Ureter (tissue), 1 donor: ENCODE results near the gene AGBL5. TPM values are rescaled to one million over a fixed set of nuclear protein-coding genes. Genes with fewer than 3 reads are reported as not detected.
"Not testable (repeated sequence)": the region's sequence is repeated elsewhere in the genome, so short reads cannot be mapped to it uniquely, and the experiment has no call there.

Experiments
- DNase-seq: peaks from one replicate; pipeline ENCODE4 v3.0.0-alpha.2; 2020; ENCODE audit warnings: low spot score
- total RNA-seq: library from RNA; stranded (reverse); gene quantifications from one replicate; pipeline ENCODE4 v1.2.4, GENCODE V29; 2023
- donor health status: DM: yes; HTN: yes; CAD: no.

Gene AGBL5
- total RNA-seq, 1 donor from 2014 or later: 22.0 TPM

- no peak for DNase-seq
Observed at GRCh38 chr2:27091746-27092695, 40.6 kb downstream of the AGBL5 start.

GRCh38 chr2:27092696-27093429 is 41.4 kb downstream of the AGBL5 start:
- DNase-seq: no peak

DNA sequence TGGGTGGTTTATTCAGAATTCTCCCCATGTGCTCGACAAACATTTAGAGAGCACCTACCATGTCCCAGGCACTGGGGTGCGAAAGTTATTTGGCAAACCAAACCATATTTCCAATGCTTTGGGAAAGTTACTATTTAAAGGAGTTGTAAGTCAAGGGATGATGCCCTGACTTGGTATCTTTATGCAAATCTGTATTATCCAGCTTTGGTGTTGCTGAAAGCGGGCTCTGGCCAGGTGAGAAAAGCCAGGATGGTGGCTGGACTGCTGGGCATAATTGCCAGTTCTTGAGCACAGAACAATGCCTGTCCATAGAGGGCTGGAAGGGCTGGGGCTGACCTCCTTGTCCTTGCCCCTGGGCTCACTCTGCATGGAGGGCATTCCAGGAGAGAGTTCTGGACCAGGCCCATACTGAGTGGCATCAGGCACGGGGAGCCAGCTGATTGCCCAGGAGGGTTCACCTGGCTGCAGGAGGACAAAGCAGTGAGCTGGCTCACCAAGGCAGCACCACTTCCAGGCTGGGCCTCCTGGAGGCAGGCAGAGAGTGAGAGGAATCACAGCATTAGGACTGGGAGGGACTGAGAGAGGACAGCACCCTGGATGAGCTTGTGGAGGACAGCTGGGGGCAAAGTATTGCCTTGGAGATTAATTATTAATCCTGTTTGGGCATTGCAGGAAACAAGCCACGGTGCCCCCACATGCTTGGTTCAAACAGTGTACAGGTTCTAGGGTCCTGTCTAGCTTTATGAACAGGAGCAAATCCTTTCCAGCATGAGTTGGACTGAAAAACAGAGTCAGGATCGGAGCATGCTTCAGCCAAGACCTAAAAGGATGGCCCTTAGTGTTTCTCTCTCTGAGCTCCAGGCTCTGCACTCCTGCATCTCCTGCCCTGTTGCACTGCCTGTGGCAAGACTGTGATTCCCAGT is 42.2 kb downstream of the AGBL5 start:
- DNase-seq: no peak

DNA sequence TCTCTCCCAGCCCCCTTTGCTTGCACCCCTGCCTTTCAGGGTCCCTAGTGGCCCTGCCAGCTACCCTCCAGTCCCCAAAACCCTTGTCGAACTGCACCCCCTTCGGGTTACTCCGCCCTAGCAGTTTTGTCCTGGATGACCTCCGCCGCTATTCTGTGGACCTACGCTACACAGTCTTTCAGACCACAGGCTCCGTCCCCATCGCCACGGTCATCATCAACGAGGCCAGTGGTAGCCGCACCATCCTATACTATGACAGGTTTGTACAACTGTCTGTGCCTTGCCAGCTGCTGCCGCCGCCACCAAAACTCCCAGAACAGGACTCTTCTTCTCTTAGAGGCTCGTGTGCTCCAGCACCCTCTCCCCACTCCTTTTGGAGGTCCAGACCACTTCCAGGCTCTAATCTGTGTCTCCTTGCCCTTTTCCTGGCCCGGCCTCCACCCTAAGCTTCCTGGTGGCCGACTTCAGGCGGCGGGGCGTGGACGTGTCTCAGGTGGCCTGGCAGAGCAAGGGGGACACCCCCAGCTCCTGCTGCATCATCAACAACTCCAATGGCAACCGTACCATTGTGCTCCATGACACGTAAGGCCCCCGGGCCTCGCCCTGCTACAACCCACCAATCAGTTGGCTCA is 43.0 kb downstream of the AGBL5 start:
- DNase-seq: no peak

- no peak for DNase-seq
Observed at GRCh38 chr2:27095427-27095744, 43.9 kb downstream of the AGBL5 start.

- peak; percentile 59 for DNase-seq
Observed at GRCh38 chr2:27095745-27096651, 44.5 kb downstream of the AGBL5 start.

DNA sequence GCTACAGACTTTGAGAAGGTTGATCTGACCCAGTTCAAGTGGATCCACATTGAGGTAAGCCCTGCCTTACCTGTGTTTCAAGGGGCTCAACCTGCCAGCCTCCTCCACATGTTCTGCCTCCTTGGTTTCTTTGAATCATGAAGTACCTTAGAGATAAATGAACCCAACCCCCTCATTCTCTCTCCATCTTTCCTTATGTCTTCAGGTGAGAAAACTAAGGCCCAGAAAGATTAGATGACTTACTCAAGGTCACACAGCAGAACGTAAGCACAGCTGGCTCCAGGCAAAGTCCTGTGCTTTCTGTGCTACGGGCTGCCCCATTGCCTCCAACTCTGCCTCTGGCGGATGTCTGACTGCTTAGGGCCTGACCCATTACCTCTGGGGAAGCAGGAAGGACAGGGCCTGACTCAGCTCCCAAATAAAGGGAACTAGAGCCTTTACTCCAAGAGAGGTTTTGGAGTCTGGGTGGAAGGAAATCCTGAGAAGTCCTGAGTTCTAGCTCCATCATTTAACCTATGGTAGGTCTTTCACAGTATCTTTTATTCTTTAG is 45.4 kb downstream of the AGBL5 start:
- no peak for DNase-seq

DNA sequence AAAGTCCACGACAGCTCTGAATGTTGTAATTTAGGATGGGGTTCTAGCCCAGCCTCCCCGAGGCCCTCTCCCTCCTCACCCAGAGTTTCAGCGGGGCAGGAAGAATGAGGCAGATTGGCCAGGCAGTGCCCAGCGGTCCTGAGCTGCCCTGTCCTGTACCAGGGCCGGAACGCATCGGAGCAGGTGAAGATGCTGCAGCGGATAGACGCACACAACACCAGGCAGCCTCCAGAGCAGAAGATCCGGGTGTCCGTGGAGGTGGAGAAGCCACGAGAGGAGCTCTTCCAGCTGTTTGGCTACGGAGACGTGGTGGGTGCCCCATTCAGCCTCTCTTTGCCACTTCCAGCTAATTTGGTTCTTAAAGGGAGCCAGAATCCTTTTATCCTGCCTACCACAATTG is 45.9 kb downstream of the AGBL5 start:
- DNase-seq: no peak

- no peak for DNase-seq
Observed at GRCh38 chr2:27099334-27099955, 48.0 kb downstream of the AGBL5 start.

GRCh38 chr2:27100036-27100435 is 48.6 kb downstream of the AGBL5 start:
- DNase-seq: no peak

DNA sequence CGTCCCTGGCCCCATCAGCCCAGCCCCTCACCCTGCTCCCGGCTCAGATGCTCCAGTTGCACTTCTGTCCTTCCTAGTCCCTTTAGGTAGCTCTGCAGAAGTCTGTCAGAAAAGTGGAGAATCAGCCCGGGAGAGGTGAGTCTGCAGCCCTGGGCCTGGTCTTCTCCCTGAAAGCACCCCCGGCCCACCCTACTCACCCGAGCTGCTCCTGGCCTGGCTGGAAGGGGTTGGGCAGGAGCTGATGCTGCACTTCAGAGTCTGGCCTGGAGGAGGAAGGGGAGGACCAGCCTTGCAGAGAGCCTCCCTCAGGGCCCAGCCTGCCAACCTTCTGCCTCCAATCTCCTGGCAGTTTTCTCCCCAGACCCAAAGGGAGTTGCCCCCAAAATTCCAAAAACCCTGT is 50.9 kb downstream of the AGBL5 start:
- DNase-seq: no peak

DNA sequence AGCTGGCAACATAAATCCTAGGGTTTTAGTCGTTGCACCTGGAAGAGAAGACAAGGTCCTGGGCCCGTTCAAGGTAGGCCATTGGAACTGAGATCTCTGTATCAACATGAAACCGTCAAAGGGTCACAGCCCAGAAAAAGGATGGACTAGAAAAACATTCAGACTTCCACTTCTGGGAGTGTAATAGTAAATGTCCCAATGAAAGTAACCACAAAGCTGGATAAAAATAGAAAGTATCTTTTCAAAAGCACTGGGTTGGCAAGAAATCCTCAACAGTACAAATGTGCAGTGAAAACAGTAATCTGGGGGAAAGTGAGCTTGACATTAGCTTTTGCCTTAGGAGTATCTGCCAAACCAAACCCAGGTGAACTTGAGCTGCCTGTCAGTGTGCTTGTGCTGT is 54.5 kb downstream of the AGBL5 start:
- no peak for DNase-seq

DNA sequence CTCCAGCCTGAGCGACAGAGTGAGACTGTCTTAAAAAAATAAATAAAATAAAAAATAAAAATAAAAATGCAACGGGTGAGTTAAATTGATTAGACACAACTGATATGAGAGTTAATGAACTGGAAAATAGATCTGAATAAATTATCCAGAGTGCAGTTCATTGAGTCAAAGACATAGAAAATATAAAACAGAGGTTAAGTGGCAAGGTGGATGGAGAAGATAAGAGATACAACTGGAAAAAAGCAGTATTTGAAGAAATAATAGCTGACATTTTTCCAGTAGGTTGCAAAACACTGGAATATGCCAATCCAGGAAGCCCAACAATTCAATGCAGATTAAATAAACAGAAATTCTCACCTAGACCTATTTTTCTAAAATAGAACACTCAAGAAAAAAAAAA is 56.8 kb downstream of the AGBL5 start:
- no peak for DNase-seq

DNA sequence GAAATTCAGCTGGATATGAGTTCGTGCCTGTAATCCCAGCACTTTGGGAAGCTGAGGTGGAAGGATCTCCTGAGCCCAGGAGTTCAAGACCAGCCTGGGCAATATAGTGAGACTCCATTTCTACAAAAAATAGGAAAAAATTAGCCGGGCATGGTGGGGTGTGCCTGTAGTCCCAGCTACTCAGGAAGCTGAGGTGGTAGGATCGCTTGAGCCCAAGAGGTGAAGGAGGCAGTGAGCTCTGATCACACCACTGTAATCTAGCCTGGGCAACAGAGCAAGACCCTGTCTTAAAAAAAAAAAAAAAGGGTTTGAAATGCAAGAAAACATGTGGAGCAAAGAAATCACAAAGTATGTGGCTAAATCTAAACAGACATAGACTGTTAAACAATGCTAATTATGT is 57.6 kb downstream of the AGBL5 start:
- no peak for DNase-seq

- not testable (repeated sequence) for DNase-seq
Observed at GRCh38 chr2:27110603-27111352, 59.3 kb downstream of the AGBL5 start.

- DNase-seq: not testable (repeated sequence)
Observed at GRCh38 chr2:27111392-27112078, 60.1 kb downstream of the AGBL5 start.

GRCh38 chr2:27115519-27115918 is 64.1 kb downstream of the AGBL5 start:
- no peak for DNase-seq

DNA sequence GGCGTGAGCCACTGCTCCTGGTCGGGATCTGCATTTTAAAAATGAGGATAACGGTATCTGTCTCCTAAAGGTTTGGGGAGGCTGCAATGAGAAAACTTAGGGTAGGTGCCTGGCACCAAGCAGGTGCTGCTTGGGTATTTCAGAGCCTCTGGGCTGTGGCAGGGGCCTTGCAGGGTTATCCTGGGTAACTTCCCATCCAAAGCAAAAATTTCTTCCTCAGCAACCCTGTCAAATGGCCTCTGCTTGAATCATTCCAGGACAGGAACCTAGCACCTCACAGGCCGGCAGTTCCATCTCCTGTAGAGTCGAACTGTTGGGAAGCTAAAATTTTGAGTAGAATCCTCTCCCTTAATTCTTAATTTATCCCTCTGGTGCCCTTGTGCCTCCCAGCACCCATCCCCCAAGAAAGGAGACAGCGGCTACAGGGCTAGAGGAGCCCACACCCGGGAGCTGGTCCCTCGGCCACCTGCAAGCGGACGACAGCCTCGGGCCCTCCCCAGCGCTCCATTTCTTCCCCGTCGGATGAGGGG is 66.6 kb downstream of the AGBL5 start:
- no peak for DNase-seq
